ENCODE data around the gene ASXL2. TPM values are rescaled to one million over a fixed set of nuclear protein-coding genes. Genes with fewer than 3 reads are reported as not detected.
A peak's percentile ranks its signal among the peaks of the same experiment; 100 is the strongest.

ASXL2 gene
- total RNA-seq, 1 donor from 2014 or later, result 32.7 TPM

DNA sequence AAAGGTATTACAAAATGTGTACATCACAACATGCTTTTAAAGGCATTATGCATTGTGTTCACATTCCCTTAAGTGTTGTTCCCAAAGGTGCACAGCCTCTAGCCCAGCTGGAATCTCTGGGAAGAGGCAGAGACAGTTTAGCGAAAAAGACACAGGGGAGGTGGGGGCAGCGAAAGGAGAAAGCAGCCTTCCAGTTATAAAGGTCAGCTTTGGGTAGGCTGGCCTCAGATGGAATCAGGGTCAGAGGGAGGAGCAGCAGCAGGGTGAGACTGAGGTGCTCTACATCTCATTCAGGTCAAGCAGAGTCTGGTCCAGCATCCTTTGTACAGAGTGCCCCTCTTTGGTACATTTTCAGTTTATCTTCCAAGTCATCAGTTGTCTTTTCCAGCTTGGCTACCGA is 68.6 kb downstream of the ASXL2 start:
- Mint-ChIP-seq H3K36me3 (ENCODE audit: unreplicated experiment) (peaks cover 16% of the 10 kb centered on the region), H3K27ac (ENCODE audit: unreplicated experiment) (no peak overlapping the region), H3K27me3 (ENCODE audit: unreplicated experiment) (no peaks in the 10 kb centered on the region), H3K4me1 (ENCODE audit: unreplicated experiment) (peaks cover 18% of the 10 kb centered on the region), H3K4me3 (ENCODE audit: unreplicated experiment) (no peak overlapping the region), H3K9me3 (ENCODE audit: unreplicated experiment) (no peaks in the 10 kb centered on the region)
- DNase-seq (ENCODE audit: extremely low spot score, unreplicated experiment), result no peak
- TF ChIP-seq, protein P1, sequence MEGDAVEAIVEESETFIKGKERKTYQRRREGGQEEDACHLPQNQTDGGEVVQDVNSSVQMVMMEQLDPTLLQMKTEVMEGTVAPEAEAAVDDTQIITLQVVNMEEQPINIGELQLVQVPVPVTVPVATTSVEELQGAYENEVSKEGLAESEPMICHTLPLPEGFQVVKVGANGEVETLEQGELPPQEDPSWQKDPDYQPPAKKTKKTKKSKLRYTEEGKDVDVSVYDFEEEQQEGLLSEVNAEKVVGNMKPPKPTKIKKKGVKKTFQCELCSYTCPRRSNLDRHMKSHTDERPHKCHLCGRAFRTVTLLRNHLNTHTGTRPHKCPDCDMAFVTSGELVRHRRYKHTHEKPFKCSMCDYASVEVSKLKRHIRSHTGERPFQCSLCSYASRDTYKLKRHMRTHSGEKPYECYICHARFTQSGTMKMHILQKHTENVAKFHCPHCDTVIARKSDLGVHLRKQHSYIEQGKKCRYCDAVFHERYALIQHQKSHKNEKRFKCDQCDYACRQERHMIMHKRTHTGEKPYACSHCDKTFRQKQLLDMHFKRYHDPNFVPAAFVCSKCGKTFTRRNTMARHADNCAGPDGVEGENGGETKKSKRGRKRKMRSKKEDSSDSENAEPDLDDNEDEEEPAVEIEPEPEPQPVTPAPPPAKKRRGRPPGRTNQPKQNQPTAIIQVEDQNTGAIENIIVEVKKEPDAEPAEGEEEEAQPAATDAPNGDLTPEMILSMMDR (IDR thresholded peaks at IDR 0.05), result no peak

GRCh38 chr2:25808006-25808383 is 70.3 kb downstream of the ASXL2 start:
- H3K36me3 Mint-ChIP-seq (ENCODE audit: unreplicated experiment), result peaks cover 31% of the 10 kb centered on the region
- DNase-seq (ENCODE audit: extremely low spot score, unreplicated experiment), result no peak
- H3K4me3 Mint-ChIP-seq (ENCODE audit: unreplicated experiment), result no peak overlapping the region
- TF ChIP-seq, protein P1 (IDR thresholded peaks at IDR 0.05), result no peak
- no peaks in the 10 kb centered on the region for H3K9me3 Mint-ChIP-seq (ENCODE audit: unreplicated experiment)
- H3K27ac Mint-ChIP-seq (ENCODE audit: unreplicated experiment), result peak overlapping the region; percentile 56
- no peaks in the 10 kb centered on the region for H3K27me3 Mint-ChIP-seq (ENCODE audit: unreplicated experiment)
- peaks cover 18% of the 10 kb centered on the region for H3K4me1 Mint-ChIP-seq (ENCODE audit: unreplicated experiment)

GRCh38 chr2:25806941-25807340 is 71.3 kb downstream of the ASXL2 start:
- Mint-ChIP-seq H3K4me1 (ENCODE audit: unreplicated experiment) (peaks cover 18% of the 10 kb centered on the region), H3K27ac (ENCODE audit: unreplicated experiment) (no peak overlapping the region), H3K4me3 (ENCODE audit: unreplicated experiment) (no peak overlapping the region), H3K9me3 (ENCODE audit: unreplicated experiment) (no peaks in the 10 kb centered on the region), H3K27me3 (ENCODE audit: unreplicated experiment) (no peaks in the 10 kb centered on the region), H3K36me3 (ENCODE audit: unreplicated experiment) (peaks cover 31% of the 10 kb centered on the region)
- no peak for DNase-seq (ENCODE audit: extremely low spot score, unreplicated experiment)
- TF ChIP-seq, protein P1 (IDR thresholded peaks at IDR 0.05), result no peak

- TF ChIP-seq, protein P1 (IDR thresholded peaks at IDR 0.05), result no peak
- H3K27ac Mint-ChIP-seq (ENCODE audit: unreplicated experiment), result no peak overlapping the region
- no peak overlapping the region for H3K4me3 Mint-ChIP-seq (ENCODE audit: unreplicated experiment)
- no peak for DNase-seq (ENCODE audit: extremely low spot score, unreplicated experiment)
- peaks cover 31% of the 10 kb centered on the region for H3K36me3 Mint-ChIP-seq (ENCODE audit: unreplicated experiment)
- H3K4me1 Mint-ChIP-seq (ENCODE audit: unreplicated experiment), result peaks cover 18% of the 10 kb centered on the region
- no peaks in the 10 kb centered on the region for H3K27me3 Mint-ChIP-seq (ENCODE audit: unreplicated experiment)
- H3K9me3 Mint-ChIP-seq (ENCODE audit: unreplicated experiment), result no peaks in the 10 kb centered on the region
Observed at GRCh38 chr2:25805987-25806386, 72.3 kb downstream of the ASXL2 start.

- Mint-ChIP-seq H3K4me1 (ENCODE audit: unreplicated experiment) (peaks cover 18% of the 10 kb centered on the region), H3K36me3 (ENCODE audit: unreplicated experiment) (peaks cover 26% of the 10 kb centered on the region), H3K9me3 (ENCODE audit: unreplicated experiment) (no peaks in the 10 kb centered on the region), H3K27ac (ENCODE audit: unreplicated experiment) (no peak overlapping the region), H3K4me3 (ENCODE audit: unreplicated experiment) (no peak overlapping the region), H3K27me3 (ENCODE audit: unreplicated experiment) (no peaks in the 10 kb centered on the region)
- DNase-seq (ENCODE audit: extremely low spot score, unreplicated experiment), result no peak
- TF ChIP-seq, protein P1 (IDR thresholded peaks at IDR 0.05), result no peak
Observed at GRCh38 chr2:25804338-25804737, 73.9 kb downstream of the ASXL2 start.
